Effector memory CD4-positive, alpha-beta T cell (primary cell): ENCODE data around the gene SH2D3A.
"Not testable (repeated sequence)": the region's sequence is repeated elsewhere in the genome, so short reads cannot be mapped to it uniquely, and the experiment has no call there.

Experiments
- DNase-seq, 3 donors: peaks; one replicate each; pipeline ENCODE4 v3.0.0-alpha.2; 2020
- H3K27ac ChIP-seq: 2 replicates; pipeline ENCODE4 v1.7.0; 2013; ENCODE audit warnings: mild to moderate bottlenecking, low read length, moderate library complexity; ENCODE audit not compliant: insufficient read depth, poor library complexity, severe bottlenecking
- H3K27me3 ChIP-seq: replicated peaks from 2 replicates; pipeline ENCODE4 v1.7.0; 2013; ENCODE audit warnings: mild to moderate bottlenecking, low read length; ENCODE audit not compliant: insufficient read depth, control insufficient read depth, poor library complexity, severe bottlenecking
- H3K36me3 ChIP-seq: 2 replicates; pipeline ENCODE4 v1.7.0; 2013; ENCODE audit warnings: mild to moderate bottlenecking, low read length, moderate library complexity; ENCODE audit not compliant: control insufficient read depth, insufficient read depth
- H3K4me1 ChIP-seq: 2 replicates; pipeline ENCODE4 v1.7.0; 2013; ENCODE audit warnings: low read length, mild to moderate bottlenecking; ENCODE audit not compliant: control insufficient read depth, insufficient read depth, poor library complexity, severe bottlenecking
- H3K4me3 ChIP-seq: 2 replicates; pipeline ENCODE4 v1.7.0; 2013; ENCODE audit warnings: low read length, low read depth, mild to moderate bottlenecking; ENCODE audit not compliant: insufficient read depth, poor library complexity, severe bottlenecking
- H3K9me3 ChIP-seq: 2 replicates; pipeline ENCODE4 v1.7.0; 2013; ENCODE audit warnings: mild to moderate bottlenecking, low read length, moderate library complexity; ENCODE audit not compliant: control insufficient read depth

Gene SH2D3A

GRCh38 chr19:6762253-6762797 is 4.9 kb downstream of the SH2D3A start:
- not testable (repeated sequence) for H3K27ac ChIP-seq, H3K27me3 ChIP-seq, H3K4me3 ChIP-seq, H3K9me3 ChIP-seq, DNase-seq
- Histone ChIP-seq H3K4me1 (peaks cover 22% of the 10 kb centered on the region), H3K36me3 (peaks cover 46% of the 10 kb centered on the region)

GRCh38 chr19:6761053-6761676 is 6.1 kb downstream of the SH2D3A start:
- H3K4me1 ChIP-seq, result peaks cover 11% of the 10 kb centered on the region
- H3K27ac ChIP-seq, result no peak overlapping the region
- H3K4me3 ChIP-seq, result no peak overlapping the region
- H3K9me3 ChIP-seq, result no peaks in the 10 kb centered on the region
- peaks cover 47% of the 10 kb centered on the region for H3K36me3 ChIP-seq
- no peak for DNase-seq
- H3K27me3 ChIP-seq, result no peaks in the 10 kb centered on the region

GRCh38 chr19:6760606-6761005 is 6.6 kb downstream of the SH2D3A start:
- Histone ChIP-seq H3K36me3 (peaks cover 49% of the 10 kb centered on the region), H3K27me3 (no peaks in the 10 kb centered on the region), H3K4me1 (peaks cover 5% of the 10 kb centered on the region), H3K4me3 (no peak overlapping the region), H3K9me3 (no peaks in the 10 kb centered on the region), H3K27ac (no peak overlapping the region)
- no peak for DNase-seq

- no peaks in the 10 kb centered on the region for H3K9me3 ChIP-seq
- H3K36me3 ChIP-seq, result peaks cover 65% of the 10 kb centered on the region
- H3K27me3 ChIP-seq, result no peaks in the 10 kb centered on the region
- no peak for DNase-seq
- H3K4me1 ChIP-seq, result no peaks in the 10 kb centered on the region
- H3K4me3 ChIP-seq, result no peak overlapping the region
- H3K27ac ChIP-seq, result no peak overlapping the region
Observed at GRCh38 chr19:6754653-6755463, 12.4 kb downstream of the SH2D3A start.

GRCh38 chr19:6754136-6754535 is 13.1 kb downstream of the SH2D3A start:
- Histone ChIP-seq H3K36me3 (peaks cover 63% of the 10 kb centered on the region), H3K27ac (no peak overlapping the region), H3K9me3 (no peaks in the 10 kb centered on the region), H3K27me3 (no peaks in the 10 kb centered on the region), H3K4me1 (no peaks in the 10 kb centered on the region), H3K4me3 (no peak overlapping the region)
- no peak for DNase-seq

GRCh38 chr19:6753178-6754031 is 13.8 kb downstream of the SH2D3A start:
- peak overlapping the region; percentile 42 for H3K27ac ChIP-seq
- no peaks in the 10 kb centered on the region for H3K9me3 ChIP-seq
- H3K4me3 ChIP-seq, result peak overlapping the region; percentile 34
- H3K27me3 ChIP-seq, result no peaks in the 10 kb centered on the region
- peak; percentile 59 to 73 (median 69) for DNase-seq
- no peaks in the 10 kb centered on the region for H3K4me1 ChIP-seq
- H3K36me3 ChIP-seq, result peaks cover 60% of the 10 kb centered on the region

- H3K4me1 ChIP-seq, result no peaks in the 10 kb centered on the region
Observed at GRCh38 chr19:6752256-6753177, 14.7 kb downstream of the SH2D3A start.

GRCh38 chr19:6751189-6751588 is 16.0 kb downstream of the SH2D3A start:
- Histone ChIP-seq H3K4me3 (no peak overlapping the region), H3K4me1 (no peaks in the 10 kb centered on the region), H3K36me3 (peaks cover 71% of the 10 kb centered on the region), H3K27ac (no peak overlapping the region), H3K9me3 (no peaks in the 10 kb centered on the region), H3K27me3 (no peaks in the 10 kb centered on the region)
- DNase-seq, result no peak

More at GRCh38 chr19:6752256-6753177, 14.7 kb downstream of the SH2D3A start:
- no peaks in the 10 kb centered on the region for H3K27me3 ChIP-seq
- H3K9me3 ChIP-seq, result no peaks in the 10 kb centered on the region
- no peak for DNase-seq
- H3K36me3 ChIP-seq, result peaks cover 64% of the 10 kb centered on the region
- H3K27ac ChIP-seq, result no peak overlapping the region
- H3K4me3 ChIP-seq, result no peak overlapping the region

- H3K4me3 ChIP-seq, result no peak overlapping the region
- no peak for DNase-seq
- H3K9me3 ChIP-seq, result no peaks in the 10 kb centered on the region
- no peaks in the 10 kb centered on the region for H3K27me3 ChIP-seq
- H3K4me1 ChIP-seq, result no peaks in the 10 kb centered on the region
- H3K27ac ChIP-seq, result no peak overlapping the region
- peaks cover 73% of the 10 kb centered on the region for H3K36me3 ChIP-seq
Observed at GRCh38 chr19:6750062-6750461, 17.2 kb downstream of the SH2D3A start.
